ENCODE results near the gene MTHFR.

DNA sequence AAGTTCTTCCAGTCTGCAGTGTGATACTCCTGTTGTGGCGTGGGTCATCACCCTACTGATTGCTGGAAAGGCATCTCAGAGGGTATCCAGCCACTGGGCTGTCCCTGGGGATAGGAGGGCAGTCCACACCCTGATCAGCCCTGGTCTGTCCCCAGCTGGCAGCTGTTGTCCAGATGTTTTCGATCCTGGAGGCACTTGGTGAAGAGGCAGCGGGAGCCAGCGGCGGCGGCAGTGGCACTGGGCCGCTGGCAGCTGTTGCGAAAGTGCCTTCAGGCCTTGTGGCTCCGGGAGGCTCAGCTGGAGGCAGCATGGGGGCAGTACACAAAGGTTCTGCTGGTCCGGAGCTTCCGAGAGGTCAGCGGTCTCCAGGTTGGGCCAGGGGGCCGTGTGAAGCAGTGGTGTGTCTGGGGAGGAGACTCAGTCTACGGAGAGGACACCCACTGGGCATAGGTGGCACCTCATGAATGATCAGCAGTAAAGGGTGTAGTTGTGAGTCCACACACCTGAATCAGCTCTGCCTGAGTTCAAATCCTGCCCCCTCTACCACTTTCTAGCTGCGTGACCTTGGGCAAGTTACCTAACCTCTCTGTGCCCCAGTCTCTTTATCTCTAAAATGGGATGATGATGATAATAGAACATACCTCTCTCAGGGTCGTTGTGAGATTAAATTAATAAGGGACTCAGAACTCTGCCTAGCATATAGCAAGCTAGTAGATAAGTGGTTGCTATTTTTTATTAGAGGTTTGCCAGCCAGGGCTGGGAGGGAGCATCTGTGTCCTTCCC is 37.7 kb downstream of the MTHFR start:
- TF ChIP-seq, protein P1, sequence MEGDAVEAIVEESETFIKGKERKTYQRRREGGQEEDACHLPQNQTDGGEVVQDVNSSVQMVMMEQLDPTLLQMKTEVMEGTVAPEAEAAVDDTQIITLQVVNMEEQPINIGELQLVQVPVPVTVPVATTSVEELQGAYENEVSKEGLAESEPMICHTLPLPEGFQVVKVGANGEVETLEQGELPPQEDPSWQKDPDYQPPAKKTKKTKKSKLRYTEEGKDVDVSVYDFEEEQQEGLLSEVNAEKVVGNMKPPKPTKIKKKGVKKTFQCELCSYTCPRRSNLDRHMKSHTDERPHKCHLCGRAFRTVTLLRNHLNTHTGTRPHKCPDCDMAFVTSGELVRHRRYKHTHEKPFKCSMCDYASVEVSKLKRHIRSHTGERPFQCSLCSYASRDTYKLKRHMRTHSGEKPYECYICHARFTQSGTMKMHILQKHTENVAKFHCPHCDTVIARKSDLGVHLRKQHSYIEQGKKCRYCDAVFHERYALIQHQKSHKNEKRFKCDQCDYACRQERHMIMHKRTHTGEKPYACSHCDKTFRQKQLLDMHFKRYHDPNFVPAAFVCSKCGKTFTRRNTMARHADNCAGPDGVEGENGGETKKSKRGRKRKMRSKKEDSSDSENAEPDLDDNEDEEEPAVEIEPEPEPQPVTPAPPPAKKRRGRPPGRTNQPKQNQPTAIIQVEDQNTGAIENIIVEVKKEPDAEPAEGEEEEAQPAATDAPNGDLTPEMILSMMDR (IDR thresholded peaks at IDR 0.05), result no peak
- TF ChIP-seq POLR2A (IDR thresholded peaks at IDR 0.05) (no peak), POLR2AphosphoS5 (IDR thresholded peaks at IDR 0.05) (no peak), EP300 (IDR thresholded peaks at IDR 0.05) (no peak)

All from upper lobe of left lung (tissue), 4 donors.